ENCODE results near the gene FAM78A. TPM values are rescaled to one million over a fixed set of nuclear protein-coding genes. Genes with fewer than 3 reads are reported as not detected.
"Not testable (repeated sequence)": the region's sequence is repeated elsewhere in the genome, so short reads cannot be mapped to it uniquely, and the experiment has no call there.

FAM78A gene
- total RNA-seq, 1 donor from 2014 or later, result 3.7 TPM

- no peak for DNase-seq (ENCODE audit: low read depth, low spot score)
Measured at GRCh38 chr9:131282175-131282574, 5.9 kb upstream of the FAM78A start.

DNA sequence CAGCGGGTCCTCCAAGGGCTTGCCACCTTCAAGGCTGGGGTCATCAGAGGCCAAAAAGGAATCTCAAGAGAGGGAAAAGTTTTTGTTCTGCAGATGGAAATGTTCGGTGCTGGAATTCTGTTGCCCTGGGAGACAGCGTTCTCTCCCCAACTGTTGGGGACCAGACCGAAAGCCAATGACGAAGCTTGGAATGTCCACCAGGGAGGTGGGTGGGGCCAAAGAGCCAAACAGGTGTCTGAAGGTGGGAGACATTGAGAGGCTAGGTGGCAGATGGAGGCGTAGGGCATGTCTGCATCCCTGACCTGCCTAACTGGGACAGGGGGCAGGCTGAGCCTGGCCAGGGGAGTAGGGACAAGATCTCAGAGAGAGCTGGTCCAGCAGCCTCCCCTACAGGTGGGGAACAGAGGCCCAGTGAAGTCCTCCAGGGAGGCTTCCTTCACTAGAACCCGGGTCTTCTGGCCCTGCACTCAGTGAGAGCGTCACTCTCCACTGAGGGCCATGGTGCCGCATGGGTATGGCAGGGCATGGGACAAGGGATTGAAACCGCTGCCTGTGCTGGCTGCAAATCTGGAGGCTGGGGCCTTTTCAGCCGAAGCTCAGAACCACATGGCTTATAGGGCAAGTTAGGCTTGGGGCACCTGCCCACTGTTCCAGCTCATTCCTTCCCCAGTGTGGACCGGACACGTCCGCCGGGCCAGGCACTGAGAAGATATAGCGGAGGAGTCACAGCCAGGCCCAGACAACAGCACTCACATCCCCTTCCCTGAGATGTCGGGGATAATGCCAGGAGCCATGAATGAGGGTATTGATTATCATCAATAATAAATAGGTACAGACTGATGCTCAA is 5.0 kb upstream of the FAM78A start:
- DNase-seq (ENCODE audit: low read depth, low spot score), result no peak

GRCh38 chr9:131280660-131281059 is 4.3 kb upstream of the FAM78A start:
- DNase-seq (ENCODE audit: low read depth, low spot score), result no peak

- no peak for DNase-seq (ENCODE audit: low read depth, low spot score)
Measured at GRCh38 chr9:131279863-131280570, 3.7 kb upstream of the FAM78A start.

GRCh38 chr9:131279196-131279862 is 3.0 kb upstream of the FAM78A start:
- DNase-seq (ENCODE audit: low read depth, low spot score), result no peak

DNA sequence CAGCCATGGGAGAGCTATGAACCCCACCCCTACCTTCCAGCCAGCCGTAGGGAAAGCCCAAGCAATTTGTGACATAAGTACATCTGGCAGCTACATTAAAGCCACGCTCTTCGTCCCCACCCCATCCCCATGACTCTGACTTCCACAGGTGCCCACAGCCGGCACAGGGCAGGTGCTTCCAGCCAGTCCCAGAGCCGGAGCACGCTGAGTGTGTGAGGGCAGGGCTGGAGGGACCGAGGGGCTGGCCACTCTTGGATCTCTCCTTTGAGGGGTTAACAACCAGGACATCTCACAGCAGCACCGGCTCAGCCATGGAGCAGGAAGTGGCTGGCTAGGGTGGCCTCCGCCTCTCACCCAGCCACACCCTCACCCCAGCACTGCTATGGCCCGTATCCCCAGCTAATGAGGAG is 2.4 kb upstream of the FAM78A start:
- DNase-seq (ENCODE audit: low read depth, low spot score), result no peak

GRCh38 chr9:131277910-131278701 is 1.8 kb upstream of the FAM78A start:
- DNase-seq (ENCODE audit: low read depth, low spot score), result peak; percentile 57

- DNase-seq (ENCODE audit: low read depth, low spot score), result no peak
Measured at GRCh38 chr9:131277287-131277909, 1.1 kb upstream of the FAM78A start.

DNA sequence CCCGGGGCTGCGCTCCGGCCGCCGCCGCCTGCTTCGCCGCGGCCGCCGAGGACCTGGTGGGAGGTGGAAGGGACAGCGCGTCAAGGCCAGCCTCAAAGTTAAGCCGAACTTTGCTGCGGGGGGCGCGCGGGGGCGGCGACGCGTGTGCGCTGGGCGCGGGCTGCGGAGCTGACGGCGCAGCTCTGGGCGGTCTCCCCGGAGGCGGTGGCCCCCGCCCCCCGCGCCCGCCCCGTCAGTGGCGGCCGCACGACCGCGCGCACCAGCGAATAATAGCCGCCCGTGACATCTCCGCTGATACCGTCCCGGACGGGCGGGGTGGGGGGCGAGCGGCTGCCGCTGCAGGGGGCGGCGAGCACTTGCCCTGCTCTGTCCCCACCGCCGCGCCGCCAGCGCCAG is 579 bp upstream of the FAM78A start:
- no peak for DNase-seq (ENCODE audit: low read depth, low spot score)

DNA sequence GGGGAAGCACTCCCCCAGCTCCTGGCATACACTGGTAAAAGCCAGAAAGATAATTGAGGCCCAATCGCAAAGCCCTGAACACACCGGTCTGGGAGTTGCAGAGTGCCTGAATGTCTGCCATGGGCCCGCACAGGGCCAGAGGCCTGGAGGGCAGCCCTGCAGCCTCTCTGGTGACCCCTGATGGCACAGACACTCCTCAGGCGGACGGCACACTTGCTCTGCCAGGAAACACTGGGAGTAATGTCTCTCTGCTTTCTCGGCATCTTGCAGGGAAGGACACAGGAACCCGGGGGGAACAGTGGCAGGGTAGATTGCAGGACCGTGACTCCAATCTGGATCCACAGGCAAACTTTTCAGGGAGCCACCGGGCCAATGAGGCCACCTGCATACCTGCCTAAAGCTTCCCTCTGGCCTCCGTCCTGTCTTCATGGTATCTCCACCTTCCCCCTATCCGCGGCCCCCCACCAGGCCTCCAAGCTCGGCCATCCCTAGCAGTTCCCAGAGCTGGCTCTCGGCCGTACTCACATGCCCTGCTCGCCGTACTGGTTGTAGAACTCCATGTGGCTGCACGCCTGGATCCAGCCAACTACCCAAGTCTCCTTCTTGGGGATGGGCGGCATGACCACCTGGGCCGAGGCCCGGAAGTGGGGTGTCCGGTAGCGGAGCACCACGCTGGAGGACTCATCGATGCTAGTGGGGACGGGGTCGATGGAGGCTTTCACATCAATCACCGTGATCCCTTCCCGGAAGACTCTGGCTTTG is 797 bp downstream of the FAM78A start:
- DNase-seq (ENCODE audit: low read depth, low spot score), result no peak

GRCh38 chr9:131274674-131275331 is 1.5 kb downstream of the FAM78A start:
- no peak for DNase-seq (ENCODE audit: low read depth, low spot score)

DNA sequence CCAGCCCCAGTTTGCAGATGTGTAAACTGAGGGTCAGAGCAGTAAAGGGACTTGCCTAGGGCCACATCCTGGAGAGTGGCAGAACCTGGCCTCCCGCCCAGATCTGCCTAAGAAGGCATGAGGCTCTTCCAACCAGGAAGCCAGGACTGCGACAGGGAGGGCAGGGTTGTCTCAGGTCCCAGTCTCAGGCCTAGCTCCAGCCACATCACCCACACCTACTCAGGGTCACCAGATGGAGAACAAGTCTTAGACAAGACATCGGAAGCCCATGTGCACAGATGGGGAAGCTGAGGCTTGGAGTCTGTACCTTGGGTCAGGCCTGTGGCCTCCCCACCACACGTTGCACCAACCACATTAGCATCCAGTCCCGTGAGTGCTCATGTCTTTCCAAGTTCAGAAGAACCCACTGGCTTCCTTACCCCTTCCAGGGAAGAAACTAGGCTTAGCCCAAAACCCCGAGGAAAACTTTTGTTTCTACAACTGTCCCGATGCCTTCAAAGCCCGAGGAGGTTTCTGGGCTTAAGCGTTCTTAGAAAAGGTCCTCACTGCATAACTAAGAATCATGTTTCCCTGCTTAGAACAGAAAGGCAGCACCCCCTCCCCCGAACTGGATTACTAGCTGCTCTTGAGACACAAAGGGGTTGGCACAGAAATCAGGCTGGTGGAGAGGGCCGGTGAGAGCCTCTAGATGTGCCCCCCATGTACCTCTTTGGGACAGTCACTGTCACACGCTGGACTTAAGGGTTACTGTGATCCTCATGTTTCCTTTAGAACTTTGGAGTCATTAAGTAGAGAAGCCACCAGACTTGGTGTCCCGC is 2.2 kb downstream of the FAM78A start:
- DNase-seq (ENCODE audit: low read depth, low spot score), result no peak

GRCh38 chr9:131273146-131273855 is 3.0 kb downstream of the FAM78A start:
- DNase-seq (ENCODE audit: low read depth, low spot score), result no peak

DNA sequence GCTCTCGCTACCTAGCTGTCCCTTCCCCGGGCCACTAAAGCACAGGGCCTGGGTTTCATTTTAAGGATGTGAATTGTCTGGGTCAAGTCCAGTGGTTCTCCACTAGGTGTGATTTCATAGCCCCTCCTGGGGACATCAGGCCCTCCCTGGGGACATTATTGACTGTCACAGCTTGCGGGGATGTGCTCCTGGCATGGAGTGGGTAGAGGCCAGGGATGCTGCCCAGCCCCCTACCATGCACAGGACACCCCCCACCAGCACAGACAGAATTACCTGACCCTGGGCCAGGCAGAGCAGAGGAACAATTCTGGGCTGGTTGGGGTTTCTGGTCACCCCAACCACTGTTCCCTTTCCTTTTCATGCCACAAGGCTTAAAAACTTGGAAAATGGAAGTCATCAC is 4.1 kb downstream of the FAM78A start:
- DNase-seq (ENCODE audit: low read depth, low spot score), result no peak

- DNase-seq (ENCODE audit: low read depth, low spot score), result no peak
Measured at GRCh38 chr9:131271506-131271931, 4.8 kb downstream of the FAM78A start.

GRCh38 chr9:131271016-131271273 is 5.4 kb downstream of the FAM78A start:
- not testable (repeated sequence) for DNase-seq (ENCODE audit: low read depth, low spot score)

DNA sequence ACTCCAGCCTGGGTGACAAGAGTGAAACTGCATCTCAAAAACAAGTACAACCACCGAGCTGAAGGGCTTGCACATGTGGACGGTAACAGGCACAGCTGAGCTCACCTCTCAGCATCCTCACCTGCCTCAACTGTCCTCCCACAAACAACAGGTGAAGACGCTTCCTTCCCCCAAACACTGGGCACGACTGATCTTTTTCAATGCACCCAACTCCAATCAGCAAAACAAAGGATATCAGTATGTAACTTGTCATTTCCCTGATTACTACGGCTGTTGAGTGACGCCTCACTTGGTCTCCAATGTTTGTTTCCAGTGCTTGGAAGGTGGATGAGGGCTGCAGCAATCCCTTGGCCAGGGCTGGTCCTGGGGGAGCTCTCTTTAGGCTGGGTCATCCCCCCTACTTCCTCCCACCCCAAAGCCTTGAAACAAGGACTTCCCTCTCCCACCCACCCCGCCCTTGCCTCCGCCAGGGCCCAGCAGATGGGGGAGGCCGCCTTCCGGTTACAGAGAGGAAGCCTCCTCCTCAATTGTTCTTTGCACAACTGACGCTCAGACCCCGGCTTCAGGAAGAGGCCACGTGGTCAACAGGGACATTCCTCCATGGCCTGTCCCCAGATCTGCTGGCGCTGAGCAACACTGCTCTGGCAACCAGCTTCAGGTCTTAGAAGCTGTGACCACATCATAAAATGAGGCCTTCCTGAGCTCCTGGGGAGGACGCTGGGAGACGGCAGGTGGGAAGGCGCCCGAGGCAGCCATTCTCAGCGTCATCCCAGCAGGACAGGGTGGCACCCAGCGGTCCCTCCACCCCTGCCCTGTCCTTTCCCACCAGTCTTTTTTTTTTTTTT is 5.9 kb downstream of the FAM78A start:
- DNase-seq (ENCODE audit: low read depth, low spot score), result no peak
